Measurements from ENCODE around the gene GALNT5. TPM values are rescaled to one million over a fixed set of nuclear protein-coding genes. Genes with fewer than 3 reads are reported as not detected.

The GALNT5 gene
- total and polyA plus RNA-seq, 10 of the 15 experiments (the other 5 are each of a cell fraction or from before 2014, with no cell fraction given), result under 0.01 to 0.25 (median 0.03) TPM; not detected in 4

GRCh38 chr2:157359628-157360027, 102.1 kb downstream of the GALNT5 start:
- peaks cover 14% of the 10 kb centered on the region for H3K4me1 ChIP-seq (ENCODE audit: control insufficient read depth, insufficient read depth, low read length)
- intact Hi-C loops (cut with micrococcal nuclease; ENCODE audit: unreplicated experiment) (no loop called here), in situ Hi-C loops (cut with MboI) (no loop called here)
- H3K27ac ChIP-seq (ENCODE audit: control insufficient read depth, insufficient read depth), result no peak overlapping the region
- WGBS (ENCODE audit: insufficient coverage, insufficient replicate concordance, low lambda C conversion rate, missing lambda C conversion rate), result 100% methylated on average over 2 of the region's 2 CpGs
- H3K79me2 ChIP-seq (ENCODE audit: control insufficient read depth, insufficient read depth, low read length), result no peaks in the 10 kb centered on the region
- FAIRE-seq (no peak), DNase-seq (ENCODE audit: low read depth, low spot score) (no peak), ATAC-seq (no peak)
- no peak overlapping the region for H3K9ac ChIP-seq (ENCODE audit: control insufficient read depth, insufficient read depth, low read length)
- H3K36me3 ChIP-seq (ENCODE audit: control insufficient read depth in 2 of 2, insufficient read depth in 2 of 2, low read length in 1 of 2), result no peaks in the 10 kb centered on the region; a peak in 1 of 4 replicates
- no peaks in the 10 kb centered on the region for H3K27me3 ChIP-seq (replicated peaks in 1 of 2; ENCODE audit: control insufficient read depth in 2 of 2, insufficient read depth in 2 of 2, low read length in 1 of 2)
- TF ChIP-seq SKIL (IDR thresholded peaks at IDR 0.05; ENCODE audit: low read depth, poor library complexity, severe bottlenecking) (no peak), NFXL1 (IDR thresholded peaks at IDR 0.05; ENCODE audit: borderline replicate concordance) (no peak), E2F8 (IDR thresholded peaks at IDR 0.05; ENCODE audit: low read depth, partially characterized antibody) (no peak), USF2 (IDR thresholded peaks at IDR 0.05; ENCODE audit: borderline replicate concordance, low read depth, low read length) (no peak), ZBTB11 (CRISPR knock-in tag; IDR thresholded peaks at IDR 0.05) (no peak), SRF (IDR thresholded peaks at IDR 0.05; ENCODE audit: low read depth in 2 of 2, low read length in 2 of 2) (no peak), SPI1 (IDR thresholded peaks at IDR 0.05; ENCODE audit: borderline replicate concordance, insufficient read depth, low read depth, low read length) (peak; percentile 51; the same call in 1 of the 2 replicates)
- no TSS peak for BruUV-seq (replicated peaks)
- H3K9me3 ChIP-seq (replicated peaks; ENCODE audit: control insufficient read depth, insufficient read depth, low read length), result peaks cover 22% of the 10 kb centered on the region
- ChIA-PET SMC1A (ENCODE audit: uncharacterized antibody, unreplicated experiment) (interaction anchor here (1.1 to 2.2 kb wide), 2 partner anchors 9 to 110 kb away, joined by 3 to 4 read pairs; no protein-coding TSS in a partner anchor), RAD21 (ENCODE audit: unreplicated experiment) (no interaction called here), CTCF (interaction anchor here (8.6 kb wide), 1 partner anchor 24 kb away, joined by 70 read pairs; no protein-coding TSS in a partner anchor), POLR2A (no interaction called here)
- H4K20me1 ChIP-seq (ENCODE audit: control insufficient read depth, insufficient read depth), result no peaks in the 10 kb centered on the region
- H3K4me2 ChIP-seq (ENCODE audit: control insufficient read depth, insufficient read depth), result no peak overlapping the region
- H2AFZ ChIP-seq (ENCODE audit: control insufficient read depth, low read depth, low read length), result no peak overlapping the region
- H3K4me3 ChIP-seq, result no peak overlapping the region

Measured in GM12878 (cell line).